ENCODE results near the gene NAT8L. TPM values are rescaled to one million over a fixed set of nuclear protein-coding genes. Genes with fewer than 3 reads are reported as not detected.

The NAT8L gene
- total RNA-seq, 1 experiment from 2014 or later, result 13.9 TPM

DNA sequence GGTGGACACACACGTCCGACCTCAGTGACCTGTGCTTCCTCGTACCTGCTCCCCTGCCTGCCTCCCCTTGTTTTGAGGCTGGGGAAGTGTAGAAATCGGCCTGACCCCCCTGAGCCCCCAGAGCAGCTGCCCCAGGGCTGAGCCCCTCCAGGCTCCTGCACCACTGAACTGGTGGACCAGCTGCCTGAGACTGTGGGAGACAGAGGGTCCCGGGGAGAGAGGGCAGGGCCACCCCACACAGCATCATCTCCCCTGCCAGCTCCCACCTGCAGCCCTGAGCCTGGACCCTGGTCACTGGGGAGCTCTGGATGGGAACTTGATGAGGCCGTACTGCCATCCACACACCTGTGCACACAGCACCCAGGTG is 15.0 kb upstream of the NAT8L start:
- Histone ChIP-seq H3K56ac (ENCODE audit: insufficient read length, low read depth, low read length) (no peak overlapping the region), H3K4ac (ENCODE audit: low read depth, low read length) (no peak overlapping the region), H4K20me1 (ENCODE audit: control insufficient read depth, insufficient read depth, insufficient read length) (no peaks in the 10 kb centered on the region), H3K9me3 (ENCODE audit: control insufficient read depth, low read depth, low read length) (no peaks in the 10 kb centered on the region), H3K4me2 (ENCODE audit: insufficient read depth, insufficient read length, low read length) (no peak overlapping the region), H3K9ac (ENCODE audit: extremely low read depth, insufficient read length, low read length) (no peak overlapping the region), H2BK15ac (ENCODE audit: low read depth, low read length) (no peak overlapping the region), H2BK12ac (ENCODE audit: insufficient read length, low read depth, low read length) (no peak overlapping the region), H3T11ph (ENCODE audit: low read length) (no peak overlapping the region), H3K23ac (ENCODE audit: insufficient read length, low read depth, low read length) (no peak overlapping the region), H2BK5ac (ENCODE audit: insufficient read length, low read length) (no peak overlapping the region), H2AFZ (ENCODE audit: low read length) (no peak overlapping the region), H4K5ac (ENCODE audit: insufficient read length, low read depth, low read length) (no peak overlapping the region), H3K27ac (ENCODE audit: insufficient read length, low read depth, low read length) (no peak overlapping the region), H2AK5ac (ENCODE audit: insufficient read length, low read length) (no peak overlapping the region), H3K18ac (ENCODE audit: insufficient read length, low read depth, low read length) (no peak overlapping the region), H3K79me1 (ENCODE audit: insufficient read depth, low read depth, low read length, poor library complexity, severe bottlenecking) (no peaks in the 10 kb centered on the region), H3K27me3 (ENCODE audit: insufficient read depth, low read length) (peaks cover 19% of the 10 kb centered on the region), H3K79me2 (ENCODE audit: insufficient read depth, low read length) (no peaks in the 10 kb centered on the region), H4K91ac (ENCODE audit: insufficient read length, low read depth, low read length) (no peak overlapping the region), H2BK120ac (ENCODE audit: low read depth, low read length, poor library complexity, severe bottlenecking) (no peak overlapping the region), H3K14ac (ENCODE audit: insufficient read depth, low read length) (no peak overlapping the region), H2BK20ac (ENCODE audit: low read depth, low read length, poor library complexity, severe bottlenecking) (no peak overlapping the region), H3K4me1 (ENCODE audit: insufficient read depth, low read length) (no peaks in the 10 kb centered on the region; the same call in 1 of the 2 replicates), H3K23me2 (ENCODE audit: insufficient read length, low read depth, low read length, poor library complexity, severe bottlenecking) (peaks cover 16% of the 10 kb centered on the region), H4K8ac (replicated peaks; ENCODE audit: insufficient read length, low read depth, low read length) (no peak overlapping the region)
- WGBS (ENCODE audit: extremely low coverage, insufficient read length, low lambda C conversion rate), result no CpG with 5 or more reads among the region's 6 CpGs
- TF ChIP-seq CTCF (conservative IDR thresholded peaks at IDR 0.05), result no peak
- peaks cover 59% of the 10 kb centered on the region for H3K27me3 Mint-ChIP-seq (ENCODE audit: low read depth)
- no peaks in the 10 kb centered on the region; a peak in 2 of 7 replicates for H3K36me3 Mint-ChIP-seq (ENCODE audit: insufficient read depth in 1 of 3, low read depth in 3 of 3)
- H3K9me3 Mint-ChIP-seq, result 0 out of 5 replicates have a peak, but pooled peaks cover 0 to 2% of the 10 kb centered on the region in 2 experiments
- DNase-seq, result no peak
- no peak overlapping the region for H3K27ac Mint-ChIP-seq
- H3K4me3 Mint-ChIP-seq, result no peak overlapping the region; a peak in 1 of 5 replicates
- H3K4me1 Mint-ChIP-seq, result no peaks in the 10 kb centered on the region

All from H9 (cell line).